Heart left ventricle (tissue), 16 donors: ENCODE data around the gene CD2AP. TPM values are rescaled to one million over a fixed set of nuclear protein-coding genes. Genes with fewer than 3 reads are reported as not detected.

Experiments used
- ATAC-seq, 4 donors: fragments of 200-7000 bp; cut with Tn5 transposase; one replicate each; pipeline ENCODE4 v1.9.1; 2020 to 2022; ENCODE audit warnings: moderate library complexity in 4 of 4, mild to moderate bottlenecking in 3 of 4, moderate number of reproducible peaks in 1 of 4
- DNase-seq, 5 donors: peaks; one replicate each; pipeline ENCODE4 v3.0.0-alpha.2; 2020
- H3K27ac ChIP-seq, 12 donors: fragments of 200-600 bp; sonication (generic) in 4 of 12; one replicate each; pipeline versions ENCODE4 v1.5.0 to v1.8.0; 2016 to 2022; ENCODE audit warnings: mild to moderate bottlenecking in 2 of 12
- H3K27me3 ChIP-seq, 9 donors: fragments of 200-600 bp; sonication (generic) in 2 of 9; one replicate each; pipeline versions ENCODE4 v1.5.1 to v1.8.0; 2016 to 2022; ENCODE audit warnings: mild to moderate bottlenecking in 3 of 9
- H3K36me3 ChIP-seq, 9 donors: fragments of 200-600 bp; sonication (generic) in 2 of 9; one replicate each; pipeline versions ENCODE4 v1.5.0 to v1.8.0; 2018 to 2022; ENCODE audit warnings: mild to moderate bottlenecking in 2 of 9
- H3K4me1 ChIP-seq, 12 donors: fragments of 200-600 bp; sonication (generic) in 4 of 12; one replicate each; pipeline versions ENCODE4 v1.5.0 to v1.8.0; 2016 to 2022; ENCODE audit warnings: mild to moderate bottlenecking in 3 of 12
- H3K4me3 ChIP-seq, 12 donors: fragments of 200-600 bp; sonication (generic) in 4 of 12; one replicate each; pipeline versions ENCODE4 v1.5.0 to v1.8.0; 2017 to 2022; ENCODE audit warnings: mild to moderate bottlenecking in 9 of 12, moderate library complexity in 4 of 12
- H3K9me3 ChIP-seq, 12 donors: fragments of 200-600 bp; sonication (generic) in 4 of 12; one replicate each; pipeline versions ENCODE4 v1.5.0 to v1.8.0; 2016 to 2022; ENCODE audit warnings: mild to moderate bottlenecking in 1 of 12
- CTCF ChIP-seq, 12 donors: fragments of 200-600 bp; sonication (generic) in 4 of 12; IDR thresholded peaks; one replicate each; pipeline versions ENCODE4 v1.5.0 to v1.8.0; 2018 to 2022; ENCODE audit warnings: antibody characterized with exemption in 12 of 12, mild to moderate bottlenecking in 5 of 12
- POLR2A ChIP-seq, 2 donors: fragments of 450-650 bp; IDR thresholded peaks; one replicate each; pipeline ENCODE4 v1.6.1; 2017; ENCODE audit warnings: antibody characterized with exemption in 2 of 2, mild to moderate bottlenecking in 2 of 2, moderate library complexity in 2 of 2
- WGBS, 4 donors: extraction: QIAGEN DNeasy Blood & Tissue Kit in 2 of 4; methylation state at CpG; one replicate each; pipeline versions ENCODE4 v1.1.5 to v1.1.7; 2013 to 2018; 5-methylcytosine and 5-hydroxymethylcytosine counted together
- intact Hi-C, 10 donors: fragments of 100-400 bp; cut with DNase I; formaldehyde crosslinking; loops; one replicate each; pipeline versions ENCODE4 v1.11.1 to v1.14.2; 2022
- polyA plus RNA-seq, 2 donors: library from polyadenylated mRNA; stranded (reverse); fragments of 200-250 nt; gene quantifications; one replicate each; pipeline ENCODE4 v1.2.3, GENCODE V29; 2013
- total RNA-seq, 9 donors: library from RNA; depleted of rRNA in 2 of 9; stranded (reverse); fragments of >200 nt in 2 of 9; fragmentation: NEBNext Ultra II Directional in 3 of 9; extraction: Animal tissue kit (Norgen Biotek cat#: 25700) in 3 of 9; gene quantifications; one replicate each; pipeline versions ENCODE4 v1.1.0 to v1.2.4, GENCODE V29; 2016 to 2023
- donor health status: ischemic (EF 13 %, LVEDD 7.1; RV severe dilation, severe dysfunction).
- donor health status: healthy with polysubstance abuse.
- donor health status: DM: no; HTN: yes; CAD: no.
- donor health status: DM: no; HTN: no; CAD: no.
- donor health status: ischemic (EF 25% LVEDD 6.9; RV normal size, moderate dysfunction).
- donor health status: ischemic (EF 25% LVEDD 5.7; RV mildly dilated, moderate dysfunction).
- donor health status: healthy.
- donor health status: DM: yes; HTN: yes; CAD: no.
- donor health status: ischemic (EF 35%, LVEDD 5.7; RV mildly dilated, moderate dysfunction).
- donor health status: nonischemic (EF 11% LVEDD 7.7; RV severe dilation, severe dysfunction).
- donor health status: DM: yes; HTN: yes; CAD: no.
- donor health status: PGD.
- donor health status: ischemic (EF 29% LVEDD 5.4; RV normal size, mild dysfunction).
- donor health status: nonischemic (EF 23%, LVEDD 6.1; RV moderate dilation, normal function).

The CD2AP gene
- total and polyA plus RNA-seq, 11 donors = 6.4 to 18.0 (median 11.4) TPM

GRCh38 chr6:47651505-47651944, 173.9 kb downstream of the CD2AP start:
- peak in 2 of 4 donors; percentile 38 to 69 for ATAC-seq
- WGBS, 4 donors = 23 to 51% (median 30%) methylated on average over 6 of the region's 6 CpGs
- no peaks in the 10 kb centered on the region for H3K36me3 ChIP-seq
- H3K4me3 ChIP-seq = peak overlapping the region in 3 of 12 donors; percentile 3 to 17 (median 6)
- no peaks in the 10 kb centered on the region for H3K9me3 ChIP-seq
- peaks cover 0 to 20% (median 13%) of the 10 kb centered on the region in 12 donors for H3K4me1 ChIP-seq
- intact Hi-C loops = no loop called here
- H3K27me3 ChIP-seq = no peaks in the 10 kb centered on the region
- no peak for DNase-seq
- H3K27ac ChIP-seq = peak overlapping the region in 9 of 12 donors; percentile 32 to 84 (median 55)
- no peak for TF ChIP-seq POLR2A (IDR thresholded peaks at IDR 0.05)
- no peak for TF ChIP-seq CTCF (IDR thresholded peaks at IDR 0.05)

GRCh38 chr6:47653706-47654105, 176.1 kb downstream of the CD2AP start:
- ATAC-seq = no peak
- intact Hi-C loops = no loop called here
- WGBS, 4 donors = 87 to 97% (median 95%) methylated on average over 5 of the region's 5 CpGs

GRCh38 chr6:47654255-47654654, 176.7 kb downstream of the CD2AP start:
- no peaks in the 10 kb centered on the region for H3K9me3 ChIP-seq
- H3K4me1 ChIP-seq = peaks cover 0 to 20% (median 13%) of the 10 kb centered on the region in 12 donors
- H3K27me3 ChIP-seq = no peaks in the 10 kb centered on the region
- DNase-seq (no peak), ATAC-seq (no peak)
- TF ChIP-seq POLR2A (IDR thresholded peaks at IDR 0.05) (no peak), CTCF (IDR thresholded peaks at IDR 0.05) (no peak)
- no peak overlapping the region for H3K4me3 ChIP-seq
- intact Hi-C loops = no loop called here
- 82 to 89% (median 85%) methylated on average over 4 of the region's 4 CpGs for WGBS, 4 donors
- no peaks in the 10 kb centered on the region for H3K36me3 ChIP-seq
- H3K27ac ChIP-seq = no peak overlapping the region

More at GRCh38 chr6:47653706-47654105, 176.1 kb downstream of the CD2AP start:
- Histone ChIP-seq H3K4me3 (no peak overlapping the region), H3K27me3 (no peaks in the 10 kb centered on the region), H3K9me3 (no peaks in the 10 kb centered on the region), H3K4me1 (peaks cover 0 to 20% (median 13%) of the 10 kb centered on the region in 12 donors), H3K27ac (no peak overlapping the region), H3K36me3 (no peaks in the 10 kb centered on the region)
- no peak for DNase-seq
- TF ChIP-seq POLR2A (IDR thresholded peaks at IDR 0.05) = no peak
- TF ChIP-seq CTCF (IDR thresholded peaks at IDR 0.05) = no peak

- ATAC-seq = peak in 3 of 4 donors; percentile 70 to 84 (median 82)
- no peak for TF ChIP-seq CTCF (IDR thresholded peaks at IDR 0.05)
- TF ChIP-seq POLR2A (IDR thresholded peaks at IDR 0.05) = peak in 1 of 2 donors; percentile 22
- Histone ChIP-seq H3K4me3 (peak overlapping the region in 1 of 12 donors; percentile 35), H3K27me3 (no peaks in the 10 kb centered on the region), H3K27ac (no peak overlapping the region), H3K36me3 (no peaks in the 10 kb centered on the region), H3K9me3 (no peaks in the 10 kb centered on the region), H3K4me1 (peaks cover 0 to 10% (median 6%) of the 10 kb centered on the region in 12 donors)
- peak in 2 of 5 donors; percentile 34 to 38 for DNase-seq
- intact Hi-C loops = no loop called here
- 58 to 82% (median 70%) methylated on average over 6 to 7 of the region's 7 CpGs for WGBS, 4 donors
Measured at GRCh38 chr6:47655719-47656595, 178.4 kb downstream of the CD2AP start.
